A549 (cell line): ENCODE data around the gene IPO8. TPM values are rescaled to one million over a fixed set of nuclear protein-coding genes. Genes with fewer than 3 reads are reported as not detected.
"Not testable (repeated sequence)": the region's sequence is repeated elsewhere in the genome, so short reads cannot be mapped to it uniquely, and the experiment has no call there.

Experiments used
- ATAC-seq, 2 experiments: fragments of 200-7000 bp in 1 of 2; fragments of >200 bp in 1 of 2; cut with Nextera tagmentation in 1 of 2; cut with Tn5 transposase in 1 of 2; 3 replicates each; pipeline versions ENCODE4 v1.8.0 to v1.9.1; 2018 to 2020; ENCODE audit warnings: mild to moderate bottlenecking in 1 of 2, moderate library complexity in 1 of 2
- CTCF ChIA-PET: fragments of 300-600 bp; sonication (Branson Sonifier 250); formaldehyde crosslinking; extraction: SDS; loops from one replicate; lab custom pipeline; 2021; ENCODE audit warnings: antibody characterized with exemption, inconsistent platforms; lab: Yijun Ruan, JAX
- POLR2A ChIA-PET: fragments of 350-600 bp; formaldehyde crosslinking; extraction: SDS; loops from one replicate; lab custom pipeline; 2021; ENCODE audit warnings: antibody characterized with exemption, inconsistent platforms; lab: Yijun Ruan, JAX
- DNase-seq, 2 experiments: peaks; one replicate each; pipeline versions ENCODE4 v3.0.0 to v3.0.0-alpha.2; 2011 to 2016; ENCODE audit warnings: low read depth in 1 of 2, low spot score in 1 of 2
- FAIRE-seq: peaks from 2 replicates; lab custom pipeline; 2011; peaks lifted over from hg19 to GRCh38; lab: Jason Lieb, UNC
- H3K27ac ChIP-seq, 2 experiments: fragments of >200 bp; sonication (Bioruptor Twin); formaldehyde crosslinking; 3 replicates each; pipeline ENCODE4 v1.5.1; 2016 to 2017
- H3K4me1 ChIP-seq: fragments of >200 bp; sonication (Bioruptor Twin); formaldehyde crosslinking; 3 replicates; pipeline ENCODE4 v1.6.1; 2016
- H3K4me2 ChIP-seq: fragments of >200 bp; sonication (Bioruptor Twin); formaldehyde crosslinking; 3 replicates; pipeline ENCODE4 v1.6.1; 2016
- H3K4me3 ChIP-seq: fragments of >200 bp; sonication (Bioruptor Twin); formaldehyde crosslinking; 3 replicates; pipeline ENCODE4 v1.5.1; 2016
- H3K9me3 ChIP-seq: fragments of >200 bp; sonication (Bioruptor Twin); formaldehyde crosslinking; 3 replicates; pipeline ENCODE4 v1.6.1; 2016
- BHLHE40 ChIP-seq: IDR thresholded peaks from 2 replicates; pipeline ENCODE4 v1.6.1; 2012; ENCODE audit warnings: low read depth, low read length, inconsistent platforms
- CBX2 ChIP-seq: fragments of 200-600 bp; sonication (generic); IDR thresholded peaks from 2 replicates; pipeline ENCODE4 v1.6.1; 2016; ENCODE audit warnings: low read depth, mild to moderate bottlenecking, borderline replicate concordance
- CEBPB ChIP-seq, 2 experiments: fragments of >200 bp in 1 of 2; sonication (Bioruptor Twin) in 1 of 2; formaldehyde crosslinking in 1 of 2; IDR thresholded peaks; 2 replicates each; pipeline ENCODE4 v1.6.1; 2012 to 2016
- CHD4 ChIP-seq: fragments of 200-600 bp; sonication (generic); IDR thresholded peaks from 2 replicates; pipeline ENCODE4 v1.6.1; 2016; ENCODE audit warnings: antibody characterized with exemption, mild to moderate bottlenecking, borderline replicate concordance
- FOXS1 ChIP-seq: fragments of 250-450 bp; sonication (Bioruptor Pico); IDR thresholded peaks from 2 replicates; pipeline ENCODE4 v1.5.0; 2020; ENCODE audit warnings: mild to moderate bottlenecking, moderate library complexity
- HOXA7 ChIP-seq: fragments of 250-450 bp; sonication (Bioruptor Pico); IDR thresholded peaks from 2 replicates; pipeline ENCODE4 v1.5.0; 2020; ENCODE audit warnings: mild to moderate bottlenecking, moderate library complexity
- HOXB5 ChIP-seq: fragments of 250-450 bp; sonication (Bioruptor Pico); IDR thresholded peaks from 2 replicates; pipeline ENCODE4 v1.5.0; 2020; ENCODE audit warnings: mild to moderate bottlenecking, moderate library complexity
- JUN ChIP-seq, 2 experiments: fragments of >200 bp; sonication (Bioruptor Twin); formaldehyde crosslinking; IDR thresholded peaks; 2 replicates in 1 of 2; 3 replicates in 1 of 2; pipeline ENCODE4 v1.6.1; 2016 to 2017
- KDM1A ChIP-seq: fragments of 200-600 bp; sonication (generic); IDR thresholded peaks from 2 replicates; pipeline ENCODE4 v1.6.1; 2016; ENCODE audit warnings: low read depth, mild to moderate bottlenecking
- MYC ChIP-seq: IDR thresholded peaks from 2 replicates; pipeline ENCODE4 v1.6.1; 2012; ENCODE audit warnings: mild to moderate bottlenecking, inconsistent platforms, low read length, improper control_type of control experiment, borderline replicate concordance
- NFE2L2 ChIP-seq: fragments of 150-350 bp; conservative IDR thresholded peaks from 2 replicates; pipeline ENCODE4 v1.6.1; 2014; ENCODE audit warnings: low read length
- NPAS2 ChIP-seq: fragments of 250-450 bp; sonication (Bioruptor Pico); IDR thresholded peaks from 2 replicates; pipeline ENCODE4 v1.8.0; 2022; ENCODE audit warnings: mild to moderate bottlenecking, moderate library complexity, borderline replicate concordance
- POLR2A ChIP-seq: IDR thresholded peaks from 2 replicates; pipeline ENCODE4 v1.6.1; 2012; ENCODE audit warnings: mild to moderate bottlenecking, low read length
- RAD21 ChIP-seq, 2 experiments: fragments of >200 bp in 1 of 2; sonication (Bioruptor Twin) in 1 of 2; formaldehyde crosslinking in 1 of 2; IDR thresholded peaks in 1 of 2; conservative IDR thresholded peaks in 1 of 2; 2 replicates in 1 of 2; 3 replicates in 1 of 2; pipeline ENCODE4 v1.6.1; 2012 to 2018; ENCODE audit warnings: inconsistent platforms in 1 of 2
- RARB ChIP-seq: fragments of 250-450 bp; sonication (Bioruptor Pico); IDR thresholded peaks from 2 replicates; pipeline ENCODE4 v1.8.0; 2021; ENCODE audit warnings: mild to moderate bottlenecking, moderate library complexity
- RCOR1 ChIP-seq: fragments of 150-350 bp; IDR thresholded peaks from 2 replicates; pipeline ENCODE4 v1.6.1; 2014; ENCODE audit warnings: antibody characterized with exemption, low read length, low read depth
- REST ChIP-seq: fragments of 200-600 bp; sonication (generic); IDR thresholded peaks from 2 replicates; pipeline ENCODE4 v1.6.1; 2016; ENCODE audit warnings: antibody characterized with exemption, mild to moderate bottlenecking, moderate library complexity
- SMC3 ChIP-seq: fragments of >200 bp; sonication (Bioruptor Twin); formaldehyde crosslinking; IDR thresholded peaks from 3 replicates; pipeline ENCODE4 v1.6.1; 2018; ENCODE audit warnings: inconsistent platforms
- ZFP36 ChIP-seq: fragments of 450-650 bp; IDR thresholded peaks from 2 replicates; pipeline ENCODE4 v1.6.1; 2014; ENCODE audit warnings: borderline replicate concordance; ENCODE audit not compliant: partially characterized antibody
- ZNF302 ChIP-seq: fragments of 250-450 bp; sonication (Bioruptor Pico); IDR thresholded peaks from 2 replicates; pipeline ENCODE4 v1.9.0; 2021; ENCODE audit warnings: inconsistent platforms, mild to moderate bottlenecking, moderate library complexity
- WGBS: methylation state at CpG from one replicate; pipeline ENCODE4 v1.1.6; 2017; ENCODE audit errors: missing lambda C conversion rate; 5-methylcytosine and 5-hydroxymethylcytosine counted together
- polyA plus RNA-seq, 4 experiments: library from polyadenylated mRNA; depleted of rRNA in 3 of 4; stranded (reverse); fragments of >200 nt; fragmentation: RNase III in 1 of 4; extraction: RNeasy Plus Mini Kit Qiagen cat#74134 plus additional on column Dnase treatment in 1 of 4; gene quantifications; 2 replicates in 3 of 4; 3 replicates in 1 of 4; pipeline ENCODE4 v1.2.3, GENCODE V29; 2011 to 2017
- TF ChIP-seq, protein P1 (sequence below): IDR thresholded peaks from 2 replicates; pipeline ENCODE4 v1.6.1; 2012
- TF ChIP-seq, protein P2 (sequence below): fragments of >200 bp; sonication (Bioruptor Twin); formaldehyde crosslinking; IDR thresholded peaks from 3 replicates; pipeline ENCODE4 v1.6.1; 2016

Gene IPO8
- polyA plus RNA-seq, 2 of the 4 experiments (the other 2 are of a cell fraction): 23.1 to 31.8 TPM

GRCh38 chr12:30613119-30613830 is 82.4 kb downstream of the IPO8 start (continued):
- TF ChIP-seq CEBPB (IDR thresholded peaks at IDR 0.05): no peak
- TF ChIP-seq ZNF302 (CRISPR knock-in tag): no peak

DNA sequence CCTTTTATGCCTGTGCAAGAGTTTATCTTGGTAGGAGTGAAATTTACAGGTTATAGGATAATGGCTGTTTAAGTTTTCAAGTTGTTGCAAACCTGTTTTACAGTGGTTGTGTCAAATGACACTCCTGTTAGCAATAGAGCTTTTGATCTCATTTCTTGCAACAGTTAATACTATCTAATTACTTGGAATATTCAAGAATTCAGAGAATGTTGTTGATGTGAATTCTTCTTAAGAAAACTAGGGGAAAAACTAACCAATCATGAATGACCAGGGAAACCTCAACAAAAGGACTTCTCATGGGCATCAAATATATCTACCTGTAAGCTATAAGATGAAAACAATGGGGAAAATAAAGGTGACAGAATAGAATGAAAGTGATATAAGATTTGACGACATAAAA is 85.0 kb downstream of the IPO8 start:
- TF ChIP-seq KDM1A (no peak), CBX2 (no peak), HOXA7 (CRISPR knock-in tag) (no peak), HOXB5 (CRISPR knock-in tag) (no peak), MYC (no peak), BHLHE40 (no peak), SMC3 (no peak), CHD4 (no peak), POLR2A (no peak), RCOR1 (no peak), NPAS2 (CRISPR knock-in tag) (no peak), RARB (no peak)
- TF ChIP-seq, protein P1, sequence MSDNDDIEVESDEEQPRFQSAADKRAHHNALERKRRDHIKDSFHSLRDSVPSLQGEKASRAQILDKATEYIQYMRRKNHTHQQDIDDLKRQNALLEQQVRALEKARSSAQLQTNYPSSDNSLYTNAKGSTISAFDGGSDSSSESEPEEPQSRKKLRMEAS: no peak
- TF ChIP-seq, protein P2, sequence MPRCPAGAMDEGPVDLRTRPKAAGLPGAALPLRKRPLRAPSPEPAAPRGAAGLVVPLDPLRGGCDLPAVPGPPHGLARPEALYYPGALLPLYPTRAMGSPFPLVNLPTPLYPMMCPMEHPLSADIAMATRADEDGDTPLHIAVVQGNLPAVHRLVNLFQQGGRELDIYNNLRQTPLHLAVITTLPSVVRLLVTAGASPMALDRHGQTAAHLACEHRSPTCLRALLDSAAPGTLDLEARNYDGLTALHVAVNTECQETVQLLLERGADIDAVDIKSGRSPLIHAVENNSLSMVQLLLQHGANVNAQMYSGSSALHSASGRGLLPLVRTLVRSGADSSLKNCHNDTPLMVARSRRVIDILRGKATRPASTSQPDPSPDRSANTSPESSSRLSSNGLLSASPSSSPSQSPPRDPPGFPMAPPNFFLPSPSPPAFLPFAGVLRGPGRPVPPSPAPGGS: no peak
- ChIA-PET CTCF (no interaction called here), POLR2A (no interaction called here)
- Histone ChIP-seq H3K4me1 (no peaks in the 10 kb centered on the region), H3K4me2 (no peak overlapping the region), H3K27ac (no peak overlapping the region), H3K4me3 (no peak overlapping the region), H3K9me3 (no peaks in the 10 kb centered on the region)
- DNase-seq (no peak), FAIRE-seq (no peak), ATAC-seq (no peak)
- 41% methylated on average over 1 of the region's 1 CpG for WGBS

GRCh38 chr12:30609819-30610218 is 85.8 kb downstream of the IPO8 start:
- H3K4me3 ChIP-seq, H3K27ac ChIP-seq, H3K4me1 ChIP-seq, H3K4me2 ChIP-seq, ATAC-seq, H3K9me3 ChIP-seq, FAIRE-seq, DNase-seq, CTCF ChIA-PET, POLR2A ChIA-PET: not testable (repeated sequence)

DNA sequence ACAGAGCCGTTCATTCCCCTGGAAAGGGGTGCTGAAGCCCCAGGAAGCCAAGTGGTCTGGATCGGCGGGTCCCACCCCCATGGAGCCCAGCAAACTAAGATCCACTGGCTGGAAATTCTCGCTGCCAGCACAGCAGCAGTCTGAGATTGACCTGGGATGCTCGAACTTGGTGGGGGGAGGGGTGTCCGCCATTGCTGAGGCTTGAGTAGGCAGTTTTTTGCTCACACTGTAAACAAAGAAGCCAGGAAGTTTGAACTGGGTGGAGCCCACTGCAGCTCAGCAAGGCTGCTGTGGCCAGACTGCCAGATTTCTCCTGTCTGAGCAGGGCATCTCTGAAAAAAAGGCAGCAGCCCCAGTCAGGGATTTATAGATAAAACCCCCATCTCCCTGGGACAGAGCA is 91.4 kb downstream of the IPO8 start:
- POLR2A ChIA-PET, CTCF ChIA-PET, FAIRE-seq, H3K4me1 ChIP-seq, H3K4me3 ChIP-seq: not testable (repeated sequence)
- WGBS: 28% methylated on average over 6 of the region's 6 CpGs
- DNase-seq (peak in 1 of 2 experiments; percentile 36), ATAC-seq (peak in 1 of 2 experiments; percentile 36; a peak in 2 of 6 replicates)
- Histone ChIP-seq H3K27ac (peak overlapping the region in 1 of 2 experiments; percentile 67; a peak in 4 of 6 replicates), H3K4me2 (peak overlapping the region; percentile 62), H3K9me3 (peaks cover 14% of the 10 kb centered on the region; the same call in 1 of the 3 replicates)

- Histone ChIP-seq H3K4me2 (no peak overlapping the region), H3K4me1 (no peaks in the 10 kb centered on the region), H3K4me3 (no peak overlapping the region), H3K27ac (no peak overlapping the region), H3K9me3 (peaks cover 14% of the 10 kb centered on the region; the same call in 1 of the 3 replicates)
- ATAC-seq: no peak
- DNase-seq: no peak
- no peak for FAIRE-seq
- ChIA-PET POLR2A (no interaction called here), CTCF (no interaction called here)
- TF ChIP-seq REST: no peak
- no peak for TF ChIP-seq RARB
- no peak for TF ChIP-seq RAD21 (conservative IDR thresholded peaks at IDR 0.05 in 1 of 2, IDR thresholded peaks at IDR 0.05 in 1 of 2)
- TF ChIP-seq JUN (IDR thresholded peaks at IDR 0.05): no peak
- TF ChIP-seq FOXS1 (CRISPR knock-in tag): no peak
- TF ChIP-seq ZFP36: no peak
- TF ChIP-seq, protein P1: no peak
- TF ChIP-seq NFE2L2: no peak
Measured at GRCh38 chr12:30603129-30603528, 92.5 kb downstream of the IPO8 start.
